Measurements from ENCODE around the gene PLCH1. TPM values are rescaled to one million over a fixed set of nuclear protein-coding genes. Genes with fewer than 3 reads are reported as not detected.

The PLCH1 gene
- total RNA-seq, 1 donor from 2014 or later: 1.1 TPM

DNA sequence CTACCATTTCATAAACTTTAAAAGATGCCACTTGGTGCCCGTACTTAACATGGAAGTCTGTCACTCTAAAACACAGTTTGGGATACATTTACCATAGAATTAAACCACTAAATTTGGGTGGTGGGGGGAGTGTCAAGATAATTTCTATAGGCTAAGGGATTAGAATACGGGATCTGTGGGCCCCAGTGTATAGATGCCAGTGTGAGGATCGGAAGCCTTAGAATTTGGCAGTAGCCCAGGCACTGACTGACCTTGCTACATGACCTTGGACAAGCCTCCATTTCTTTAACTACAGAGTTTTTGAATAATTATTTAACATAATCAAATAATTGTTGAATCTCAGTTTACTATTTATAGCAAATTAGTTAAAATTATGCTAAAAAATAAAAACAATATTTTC is 375.1 kb downstream of the PLCH1 start:
- H3K4me1 Mint-ChIP-seq (ENCODE audit: low read depth, unreplicated experiment): peaks cover 11% of the 10 kb centered on the region
- TF ChIP-seq, protein P1, sequence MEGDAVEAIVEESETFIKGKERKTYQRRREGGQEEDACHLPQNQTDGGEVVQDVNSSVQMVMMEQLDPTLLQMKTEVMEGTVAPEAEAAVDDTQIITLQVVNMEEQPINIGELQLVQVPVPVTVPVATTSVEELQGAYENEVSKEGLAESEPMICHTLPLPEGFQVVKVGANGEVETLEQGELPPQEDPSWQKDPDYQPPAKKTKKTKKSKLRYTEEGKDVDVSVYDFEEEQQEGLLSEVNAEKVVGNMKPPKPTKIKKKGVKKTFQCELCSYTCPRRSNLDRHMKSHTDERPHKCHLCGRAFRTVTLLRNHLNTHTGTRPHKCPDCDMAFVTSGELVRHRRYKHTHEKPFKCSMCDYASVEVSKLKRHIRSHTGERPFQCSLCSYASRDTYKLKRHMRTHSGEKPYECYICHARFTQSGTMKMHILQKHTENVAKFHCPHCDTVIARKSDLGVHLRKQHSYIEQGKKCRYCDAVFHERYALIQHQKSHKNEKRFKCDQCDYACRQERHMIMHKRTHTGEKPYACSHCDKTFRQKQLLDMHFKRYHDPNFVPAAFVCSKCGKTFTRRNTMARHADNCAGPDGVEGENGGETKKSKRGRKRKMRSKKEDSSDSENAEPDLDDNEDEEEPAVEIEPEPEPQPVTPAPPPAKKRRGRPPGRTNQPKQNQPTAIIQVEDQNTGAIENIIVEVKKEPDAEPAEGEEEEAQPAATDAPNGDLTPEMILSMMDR (IDR thresholded peaks at IDR 0.05; ENCODE audit: partially characterized antibody, unreplicated experiment): no peak

DNA sequence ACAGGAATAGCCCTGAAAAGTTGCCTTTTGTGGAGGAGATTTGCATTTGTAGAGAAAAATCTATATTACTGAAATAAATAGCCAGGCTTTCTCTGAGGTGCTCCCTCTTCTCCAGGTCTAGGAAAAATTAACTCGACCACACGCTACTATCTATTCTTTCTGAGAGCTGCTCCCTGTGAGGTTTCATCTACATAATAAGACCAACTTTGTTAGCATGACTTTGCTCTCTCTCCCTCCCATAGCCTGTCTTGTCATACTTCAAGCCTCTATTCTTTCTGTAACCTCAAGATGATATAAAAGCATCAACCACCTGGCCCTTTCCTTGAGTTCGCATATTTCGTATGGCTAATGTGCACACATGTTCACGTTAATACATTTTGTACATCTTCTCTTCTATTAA is 375.6 kb downstream of the PLCH1 start:
- no peaks in the 10 kb centered on the region for H3K9me3 Mint-ChIP-seq (ENCODE audit: unreplicated experiment)
- peaks cover 12% of the 10 kb centered on the region for H3K4me1 Mint-ChIP-seq (ENCODE audit: low read depth, unreplicated experiment)
- TF ChIP-seq, protein P1 (IDR thresholded peaks at IDR 0.05; ENCODE audit: partially characterized antibody, unreplicated experiment): no peak
- no peak for DNase-seq
- H3K36me3 Mint-ChIP-seq (ENCODE audit: unreplicated experiment): peaks cover 5% of the 10 kb centered on the region
- H3K4me3 Mint-ChIP-seq (ENCODE audit: unreplicated experiment): no peak overlapping the region
- H3K27me3 Mint-ChIP-seq (ENCODE audit: unreplicated experiment): no peaks in the 10 kb centered on the region
- H3K27ac Mint-ChIP-seq (ENCODE audit: unreplicated experiment): no peak overlapping the region

More for the DNA sequence above, 375.1 kb downstream of the PLCH1 start:
- Mint-ChIP-seq H3K27me3 (ENCODE audit: unreplicated experiment) (no peaks in the 10 kb centered on the region), H3K4me3 (ENCODE audit: unreplicated experiment) (no peak overlapping the region), H3K27ac (ENCODE audit: unreplicated experiment) (no peak overlapping the region), H3K9me3 (ENCODE audit: unreplicated experiment) (no peaks in the 10 kb centered on the region), H3K36me3 (ENCODE audit: unreplicated experiment) (peaks cover 4% of the 10 kb centered on the region)
- DNase-seq: no peak

DNA sequence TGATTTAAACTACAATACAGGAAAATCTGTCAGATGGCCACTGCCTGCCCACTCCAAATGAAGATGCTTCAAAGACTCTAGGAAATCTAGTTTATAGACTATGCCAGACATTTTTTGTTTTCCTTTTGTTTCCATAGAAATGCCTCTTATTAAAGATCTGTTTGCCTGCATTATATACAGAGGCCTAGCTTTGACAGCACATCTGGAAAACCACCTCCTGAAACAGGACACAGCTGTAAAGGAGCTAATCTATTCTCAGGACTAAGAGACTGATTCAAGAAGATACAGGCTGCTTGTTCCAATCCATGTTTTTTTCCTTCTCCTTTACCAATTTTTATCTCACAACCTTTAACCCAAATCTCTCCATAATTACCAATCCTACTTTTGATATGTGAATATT is 376.1 kb downstream of the PLCH1 start:
- Mint-ChIP-seq H3K9me3 (ENCODE audit: unreplicated experiment) (no peaks in the 10 kb centered on the region), H3K36me3 (ENCODE audit: unreplicated experiment) (peaks cover 5% of the 10 kb centered on the region), H3K27ac (ENCODE audit: unreplicated experiment) (no peak overlapping the region), H3K4me1 (ENCODE audit: low read depth, unreplicated experiment) (peaks cover 14% of the 10 kb centered on the region), H3K27me3 (ENCODE audit: unreplicated experiment) (no peaks in the 10 kb centered on the region), H3K4me3 (ENCODE audit: unreplicated experiment) (no peak overlapping the region)
- TF ChIP-seq, protein P1 (IDR thresholded peaks at IDR 0.05; ENCODE audit: partially characterized antibody, unreplicated experiment): no peak
- no peak for DNase-seq

DNA sequence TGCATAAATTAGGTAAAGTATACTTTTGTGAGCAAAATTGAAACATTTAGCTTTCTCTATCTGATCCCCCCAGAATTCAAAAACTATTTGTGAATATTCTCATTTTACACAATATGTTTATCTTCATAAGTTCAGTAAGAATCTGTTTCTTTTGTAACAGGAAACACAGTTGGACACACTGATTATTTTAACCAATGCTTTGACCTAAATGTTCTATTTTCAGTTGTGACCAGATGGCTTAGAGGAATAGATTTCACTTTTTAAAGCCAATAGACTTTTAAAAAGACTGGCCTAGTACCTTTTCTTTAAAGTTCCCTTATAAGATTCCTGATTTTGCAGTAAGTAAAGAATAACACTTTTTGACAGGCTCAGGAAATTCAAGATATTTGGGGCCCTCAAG is 377.4 kb downstream of the PLCH1 start:
- Mint-ChIP-seq H3K27ac (ENCODE audit: unreplicated experiment) (no peak overlapping the region), H3K4me3 (ENCODE audit: unreplicated experiment) (no peak overlapping the region), H3K4me1 (ENCODE audit: low read depth, unreplicated experiment) (peaks cover 14% of the 10 kb centered on the region), H3K9me3 (ENCODE audit: unreplicated experiment) (no peaks in the 10 kb centered on the region), H3K36me3 (ENCODE audit: unreplicated experiment) (peaks cover 5% of the 10 kb centered on the region), H3K27me3 (ENCODE audit: unreplicated experiment) (no peaks in the 10 kb centered on the region)
- TF ChIP-seq, protein P1 (IDR thresholded peaks at IDR 0.05; ENCODE audit: partially characterized antibody, unreplicated experiment): no peak
- no peak for DNase-seq

DNA sequence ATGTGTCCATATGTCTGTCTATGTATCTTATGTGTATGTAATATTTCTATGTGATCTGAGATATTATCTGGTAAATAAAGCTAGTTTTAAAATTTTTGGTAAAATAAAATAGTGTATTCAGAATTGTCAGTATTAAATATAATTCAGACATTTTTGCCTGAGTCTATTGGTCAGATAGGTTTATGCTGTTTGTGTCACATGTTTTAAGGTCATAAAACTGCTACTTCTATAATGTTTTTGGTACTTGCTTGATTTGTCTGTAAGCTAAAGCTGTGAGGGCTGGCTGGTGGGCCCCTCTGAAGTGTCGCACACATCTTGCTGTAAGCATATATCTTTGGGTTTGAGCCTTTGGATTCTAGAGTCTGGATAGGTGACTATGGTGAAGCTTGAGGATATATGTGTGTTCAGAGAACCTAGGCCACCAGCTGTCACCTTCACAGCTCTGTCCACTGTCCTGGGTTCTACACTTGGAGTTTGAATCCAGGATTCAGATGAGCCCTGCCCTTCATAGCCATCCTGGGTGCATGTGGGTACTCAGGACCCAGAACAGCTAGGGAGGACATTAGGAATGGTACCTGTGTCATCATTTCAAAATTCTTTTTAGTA is 379.6 kb downstream of the PLCH1 start:
- TF ChIP-seq, protein P1 (IDR thresholded peaks at IDR 0.05; ENCODE audit: partially characterized antibody, unreplicated experiment): no peak
- H3K36me3 Mint-ChIP-seq (ENCODE audit: unreplicated experiment): peaks cover 5% of the 10 kb centered on the region
- H3K9me3 Mint-ChIP-seq (ENCODE audit: unreplicated experiment): no peaks in the 10 kb centered on the region
- DNase-seq: no peak
- peaks cover 10% of the 10 kb centered on the region for H3K4me1 Mint-ChIP-seq (ENCODE audit: low read depth, unreplicated experiment)
- H3K27me3 Mint-ChIP-seq (ENCODE audit: unreplicated experiment): no peaks in the 10 kb centered on the region
- H3K4me3 Mint-ChIP-seq (ENCODE audit: unreplicated experiment): no peak overlapping the region
- H3K27ac Mint-ChIP-seq (ENCODE audit: unreplicated experiment): no peak overlapping the region
